NCI-H146 treated with DMSO at 0.1 percent for 48 hours (cell line): Measurements from ENCODE around the gene CBFB.

Experiments
- DNase-seq: peaks from one replicate; lab custom pipeline; 2025; ENCODE audit not compliant: unreplicated experiment; lab: John Stamatoyannopoulos, UW

CBFB gene

GRCh38 chr16:67091906-67092566 lies 63.1 kb downstream of the CBFB start:
- DNase-seq: no peak

GRCh38 chr16:67093098-67093726 lies 64.3 kb downstream of the CBFB start:
- DNase-seq: no peak

GRCh38 chr16:67098599-67098998 lies 69.7 kb downstream of the CBFB start:
- no peak for DNase-seq

GRCh38 chr16:67100569-67101310 lies 71.8 kb downstream of the CBFB start:
- no peak for DNase-seq

GRCh38 chr16:67101311-67102082 lies 72.5 kb downstream of the CBFB start:
- no peak for DNase-seq

- no peak for DNase-seq
Measured at GRCh38 chr16:67104061-67104460, 75.1 kb downstream of the CBFB start.

- DNase-seq: no peak
Measured at GRCh38 chr16:67104845-67105244, 75.9 kb downstream of the CBFB start.

- no peak for DNase-seq
Measured at GRCh38 chr16:67105246-67105645, 76.3 kb downstream of the CBFB start.

- no peak for DNase-seq
Measured at GRCh38 chr16:67105881-67106280, 76.9 kb downstream of the CBFB start.

- no peak for DNase-seq
Measured at GRCh38 chr16:67108489-67108888, 79.5 kb downstream of the CBFB start.

GRCh38 chr16:67108931-67109406 lies 80.0 kb downstream of the CBFB start:
- no peak for DNase-seq

- peak; percentile 74 for DNase-seq
Measured at GRCh38 chr16:67109407-67110135, 80.6 kb downstream of the CBFB start, which contains the start of gene PHAF1. PHAF1 (plus strand) TSS chr16:67109941; CDS start chr16:67110176, 235 bp downstream.

GRCh38 chr16:67111951-67112444 lies 83.0 kb downstream of the CBFB start:
- DNase-seq: no peak

- DNase-seq: no peak
Measured at GRCh38 chr16:67112591-67113399, 83.8 kb downstream of the CBFB start.

GRCh38 chr16:67114793-67115192 lies 85.8 kb downstream of the CBFB start:
- no peak for DNase-seq

- no peak for DNase-seq
Measured at GRCh38 chr16:67115639-67116038, 86.7 kb downstream of the CBFB start.

- no peak for DNase-seq
Measured at GRCh38 chr16:67116388-67117311, 87.7 kb downstream of the CBFB start.

- DNase-seq: no peak
Measured at GRCh38 chr16:67117716-67118115, 88.8 kb downstream of the CBFB start.
